Glutamatergic neuron (in vitro differentiated cells): ENCODE data around the gene WASF3. TPM values are rescaled to one million over a fixed set of nuclear protein-coding genes. Genes with fewer than 3 reads are reported as not detected.

ENCODE experiments used
- DNase-seq: peaks from one replicate; pipeline ENCODE4 v3.0.0; 2022
- H3K27ac Mint-ChIP-seq: one replicate; pipeline ENCODE4 v1.8.0; 2020; ENCODE audit warnings: mild to moderate bottlenecking, mixed read lengths, inconsistent platforms; ENCODE audit not compliant: unreplicated experiment
- H3K27me3 Mint-ChIP-seq: one replicate; pipeline ENCODE4 v1.8.0; 2020; ENCODE audit warnings: mild to moderate bottlenecking, moderate library complexity, mixed read lengths, inconsistent platforms; ENCODE audit not compliant: unreplicated experiment
- H3K36me3 Mint-ChIP-seq: one replicate; pipeline ENCODE4 v1.8.0; 2020; ENCODE audit warnings: mild to moderate bottlenecking, mixed read lengths, inconsistent platforms; ENCODE audit not compliant: unreplicated experiment
- H3K4me1 Mint-ChIP-seq: one replicate; pipeline ENCODE4 v1.8.0; 2020; ENCODE audit warnings: mild to moderate bottlenecking, low read depth, mixed read lengths, inconsistent platforms; ENCODE audit not compliant: unreplicated experiment
- H3K4me3 Mint-ChIP-seq: one replicate; pipeline ENCODE4 v1.8.0; 2020; ENCODE audit warnings: mild to moderate bottlenecking, mixed read lengths, inconsistent platforms; ENCODE audit not compliant: unreplicated experiment
- H3K9me3 Mint-ChIP-seq: one replicate; pipeline ENCODE4 v1.8.0; 2020; ENCODE audit warnings: mild to moderate bottlenecking, moderate library complexity, mixed read lengths, inconsistent platforms; ENCODE audit not compliant: unreplicated experiment
- CTCF ChIP-seq: fragments of 200-600 bp; sonication (generic); IDR thresholded peaks from one replicate; pipeline ENCODE4 v1.5.0; 2021; ENCODE audit not compliant: partially characterized antibody, unreplicated experiment
- total RNA-seq: library from RNA; stranded (reverse); fragmentation: NEBNext Ultra II Directional; extraction: Animal tissue kit (Norgen Biotek cat#: 25700); gene quantifications from one replicate; pipeline ENCODE4 v1.2.1, GENCODE V29; 2021; ENCODE audit not compliant: unreplicated experiment

The WASF3 gene
- total RNA-seq, 1 donor from 2014 or later, result 10.1 TPM

DNA sequence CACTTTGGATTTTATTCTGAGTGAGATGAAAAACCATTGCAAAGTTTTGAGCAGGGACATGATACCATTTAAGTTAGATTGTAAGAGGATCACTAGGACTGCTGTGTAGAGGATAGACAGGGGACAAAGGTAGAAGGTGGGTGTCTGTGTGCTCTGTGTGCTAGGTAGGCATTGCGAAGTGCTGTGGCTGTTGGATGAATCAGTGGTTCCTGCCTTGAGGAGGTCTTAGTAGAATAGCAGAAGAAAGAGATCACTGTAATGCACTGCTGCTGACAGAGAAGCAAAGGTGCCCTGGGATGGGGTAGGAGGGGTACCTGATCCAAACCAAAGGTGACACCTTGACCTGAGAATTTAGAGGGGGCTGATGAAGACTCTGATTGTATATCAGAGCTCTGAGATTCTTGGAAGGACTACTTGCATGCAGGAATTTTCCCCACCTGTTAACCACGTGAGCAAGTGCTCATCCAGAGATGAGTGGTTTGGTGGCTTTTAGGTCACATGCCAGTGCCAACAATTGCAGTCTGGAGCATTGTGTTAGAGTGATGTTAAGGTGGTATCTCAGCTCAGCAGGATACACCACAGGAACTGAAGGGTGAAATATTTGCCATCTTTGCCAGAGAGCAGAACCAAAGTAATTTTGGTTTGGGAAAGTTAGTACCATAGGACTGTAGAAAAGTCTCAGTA is 10.8 kb downstream of the WASF3 start:
- TF ChIP-seq CTCF, result no peak
- H3K36me3 Mint-ChIP-seq, result no peaks in the 10 kb centered on the region
- H3K27me3 Mint-ChIP-seq, result no peaks in the 10 kb centered on the region
- no peak overlapping the region for H3K27ac Mint-ChIP-seq
- no peaks in the 10 kb centered on the region for H3K9me3 Mint-ChIP-seq
- H3K4me3 Mint-ChIP-seq, result no peak overlapping the region
- DNase-seq, result no peak
- no peaks in the 10 kb centered on the region for H3K4me1 Mint-ChIP-seq

GRCh38 chr13:26571518-26571917 is 14.0 kb downstream of the WASF3 start:
- Mint-ChIP-seq H3K36me3 (no peaks in the 10 kb centered on the region), H3K27me3 (no peaks in the 10 kb centered on the region), H3K4me1 (no peaks in the 10 kb centered on the region), H3K9me3 (peaks cover 1% of the 10 kb centered on the region), H3K4me3 (no peak overlapping the region), H3K27ac (no peak overlapping the region)
- no peak for TF ChIP-seq CTCF
- DNase-seq, result no peak

DNA sequence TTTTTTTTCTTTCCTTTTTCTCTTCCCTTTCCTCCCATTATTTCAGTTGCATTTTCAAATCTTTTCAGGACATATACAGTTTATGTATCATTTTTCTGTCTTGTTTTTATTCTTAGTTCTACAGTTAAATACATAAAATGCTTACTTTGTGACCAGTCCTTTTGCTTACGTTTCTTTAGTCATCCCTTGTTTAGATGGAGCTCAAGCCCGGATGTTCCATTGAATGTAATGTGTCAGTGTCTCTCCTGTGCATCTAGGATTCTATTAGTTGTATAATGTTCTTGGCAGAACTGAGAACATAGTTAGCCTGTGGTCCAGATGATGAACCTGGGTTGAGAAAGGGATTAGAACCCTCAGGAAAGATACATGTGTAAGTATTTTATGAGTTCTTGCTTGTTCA is 17.8 kb downstream of the WASF3 start:
- Mint-ChIP-seq H3K36me3 (peaks cover 7% of the 10 kb centered on the region), H3K27ac (no peak overlapping the region), H3K9me3 (peaks cover 1% of the 10 kb centered on the region), H3K4me1 (no peaks in the 10 kb centered on the region), H3K27me3 (no peaks in the 10 kb centered on the region), H3K4me3 (no peak overlapping the region)
- no peak for DNase-seq
- TF ChIP-seq CTCF, result no peak

- peaks cover 7% of the 10 kb centered on the region for H3K4me1 Mint-ChIP-seq
- H3K27me3 Mint-ChIP-seq, result no peaks in the 10 kb centered on the region
- no peak for TF ChIP-seq CTCF
- peaks cover 7% of the 10 kb centered on the region for H3K36me3 Mint-ChIP-seq
- no peak overlapping the region for H3K27ac Mint-ChIP-seq
- no peak overlapping the region for H3K4me3 Mint-ChIP-seq
- peaks cover 1% of the 10 kb centered on the region for H3K9me3 Mint-ChIP-seq
- no peak for DNase-seq
Measured at GRCh38 chr13:26579580-26579979, 22.1 kb downstream of the WASF3 start.

DNA sequence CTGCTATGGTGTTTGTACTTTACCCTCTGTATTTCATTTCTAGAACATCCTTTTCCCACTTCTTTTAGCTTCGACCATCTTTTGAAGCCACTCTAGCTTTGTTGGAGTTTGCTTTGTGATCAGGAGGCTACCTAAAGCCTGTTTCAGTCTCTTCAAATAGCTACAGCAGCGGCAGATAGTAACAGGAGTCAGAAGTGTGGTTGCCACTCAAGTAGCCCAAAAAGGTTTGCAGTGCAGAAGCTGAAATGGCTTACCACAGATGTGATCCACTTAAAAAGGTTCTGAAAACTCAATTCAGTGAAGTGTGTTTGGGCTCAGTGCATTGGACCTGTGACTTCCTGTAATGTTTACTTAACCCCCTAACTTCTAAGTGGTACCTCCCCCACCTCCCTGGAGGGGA is 26.2 kb downstream of the WASF3 start:
- TF ChIP-seq CTCF, result no peak
- peaks cover 7% of the 10 kb centered on the region for H3K4me1 Mint-ChIP-seq
- H3K4me3 Mint-ChIP-seq, result no peak overlapping the region
- no peak for DNase-seq
- peaks cover 1% of the 10 kb centered on the region for H3K36me3 Mint-ChIP-seq
- no peaks in the 10 kb centered on the region for H3K9me3 Mint-ChIP-seq
- H3K27ac Mint-ChIP-seq, result no peak overlapping the region
- no peaks in the 10 kb centered on the region for H3K27me3 Mint-ChIP-seq
